Measurements from ENCODE around the gene SHD. TPM values are rescaled to one million over a fixed set of nuclear protein-coding genes. Genes with fewer than 3 reads are reported as not detected.

The SHD gene
- total RNA-seq, 1 experiment from 2014 or later: 4.4 TPM

DNA sequence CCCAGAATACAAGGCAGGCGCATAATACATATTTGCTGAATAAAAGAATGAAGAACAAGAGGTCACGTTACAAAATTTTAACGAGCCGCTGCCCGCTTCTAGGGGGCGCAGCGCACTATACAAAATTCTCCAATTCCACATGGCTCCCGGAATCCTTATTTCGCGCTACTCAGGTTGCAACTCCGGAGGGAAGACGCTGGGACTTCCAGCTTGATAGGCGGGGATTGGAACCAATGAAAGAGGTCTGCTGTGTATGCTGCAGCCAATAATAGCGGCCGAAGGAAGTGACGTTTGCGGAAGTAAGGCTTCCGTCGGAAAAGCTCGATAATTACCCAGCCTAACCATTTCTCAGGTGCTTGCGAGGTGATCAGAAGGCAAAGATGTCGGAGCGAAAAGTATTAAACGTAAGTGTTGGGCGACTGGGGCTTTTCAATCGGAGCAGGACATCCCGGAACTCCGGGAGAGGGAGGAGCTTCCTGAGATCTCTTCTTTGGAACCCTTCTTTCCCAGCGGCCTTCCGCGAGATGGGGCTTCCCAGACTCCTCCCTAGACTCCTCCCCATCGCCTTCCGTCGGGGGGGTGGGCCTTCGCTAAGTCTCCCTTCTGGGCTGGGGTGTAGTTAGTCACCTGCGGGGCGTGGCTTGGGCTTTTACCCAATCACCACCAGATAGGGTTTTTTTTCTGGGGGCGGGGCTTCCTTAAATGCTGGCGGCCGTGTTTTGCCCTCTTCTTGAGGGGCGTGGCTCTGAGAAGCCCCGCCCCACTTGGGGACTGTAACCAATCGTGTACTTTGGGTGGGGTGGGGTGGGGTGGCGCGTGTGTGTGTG is 32.1 kb upstream of the SHD start, which contains the start of gene YJU2:
TSS of gene YJU2 (plus strand) at position 314 of the 827 bp plus-strand sequence. CDS start at position 381, 67 bp downstream.
- Histone ChIP-seq H3T11ph (ENCODE audit: low read length) (peak within 1 kb of the TSS; percentile 26), H3K14ac (ENCODE audit: insufficient read depth, low read length) (peak within 1 kb of the TSS; percentile 93; the same call in 1 of the 2 replicates), H2AFZ (ENCODE audit: low read length) (no peak within 1 kb of the TSS)

More for the DNA sequence above, 32.1 kb upstream of the SHD start, which contains the start of gene YJU2:
- Histone ChIP-seq H3K79me1 (ENCODE audit: insufficient read depth, low read depth, low read length, poor library complexity, severe bottlenecking) (no peaks in the 10 kb centered on the region), H3K27me3 (ENCODE audit: insufficient read depth, low read length) (no peaks in the 10 kb centered on the region), H3K4ac (ENCODE audit: low read depth, low read length) (no peak within 1 kb of the TSS; the same call in 1 of the 2 replicates), H3K23ac (ENCODE audit: insufficient read length, low read depth, low read length) (no peak within 1 kb of the TSS), H2AK5ac (ENCODE audit: insufficient read length, low read length) (no peak within 1 kb of the TSS), H4K8ac (replicated peaks; ENCODE audit: insufficient read length, low read depth, low read length) (no peak within 1 kb of the TSS), H3K4me1 (ENCODE audit: insufficient read depth, low read length) (no peaks in the 10 kb centered on the region; the same call in 1 of the 2 replicates), H3K18ac (ENCODE audit: insufficient read length, low read depth, low read length) (peak within 1 kb of the TSS; percentile 93), H2BK5ac (ENCODE audit: insufficient read length, low read length) (no peak within 1 kb of the TSS), H3K27ac (ENCODE audit: insufficient read length, low read depth, low read length) (peak within 1 kb of the TSS; percentile 41), H4K5ac (ENCODE audit: insufficient read length, low read depth, low read length) (peak within 1 kb of the TSS; percentile 79), H2BK20ac (ENCODE audit: low read depth, low read length, poor library complexity, severe bottlenecking) (no peak within 1 kb of the TSS), H2BK12ac (ENCODE audit: insufficient read length, low read depth, low read length) (no peak within 1 kb of the TSS), H2BK15ac (ENCODE audit: low read depth, low read length) (no peak within 1 kb of the TSS), H2BK120ac (ENCODE audit: low read depth, low read length, poor library complexity, severe bottlenecking) (no peak within 1 kb of the TSS), H3K9ac (ENCODE audit: extremely low read depth, insufficient read length, low read length) (peak within 1 kb of the TSS; percentile 93), H3K23me2 (ENCODE audit: insufficient read length, low read depth, low read length, poor library complexity, severe bottlenecking) (peaks cover 5% of the 10 kb centered on the region), H3K56ac (ENCODE audit: insufficient read length, low read depth, low read length) (no peak within 1 kb of the TSS), H3K4me2 (ENCODE audit: insufficient read depth, insufficient read length, low read length) (peak within 1 kb of the TSS; percentile 68), H3K79me2 (ENCODE audit: insufficient read depth, low read length) (no peaks in the 10 kb centered on the region), H3K9me3 (ENCODE audit: control insufficient read depth, low read depth, low read length) (no peaks in the 10 kb centered on the region), H4K20me1 (ENCODE audit: control insufficient read depth, insufficient read depth, insufficient read length) (no peaks in the 10 kb centered on the region), H4K91ac (ENCODE audit: insufficient read length, low read depth, low read length) (no peak within 1 kb of the TSS)
- H3K9me3 Mint-ChIP-seq: peaks cover 2 to 5% of the 10 kb centered on the region in 2 experiments
- peaks cover 4% of the 10 kb centered on the region in 2 experiments; a peak in 2 of 4 replicates for H3K4me1 Mint-ChIP-seq
- H3K36me3 Mint-ChIP-seq (ENCODE audit: insufficient read depth in 1 of 3, low read depth in 3 of 3): peaks cover 29 to 33% (median 32%) of the 10 kb centered on the region in 3 experiments
- DNase-seq: peak; percentile 99
- H3K27ac Mint-ChIP-seq: peak within 1 kb of the TSS; percentile 99 to 100 (median 100)
- peaks cover 10% of the 10 kb centered on the region for H3K27me3 Mint-ChIP-seq (ENCODE audit: low read depth)
- no CpG with 5 or more reads among the region's 45 CpGs for WGBS (ENCODE audit: extremely low coverage, insufficient read length, low lambda C conversion rate)
- peak within 1 kb of the TSS; percentile 86 to 93 for H3K4me3 Mint-ChIP-seq
- TF ChIP-seq, protein P1, sequence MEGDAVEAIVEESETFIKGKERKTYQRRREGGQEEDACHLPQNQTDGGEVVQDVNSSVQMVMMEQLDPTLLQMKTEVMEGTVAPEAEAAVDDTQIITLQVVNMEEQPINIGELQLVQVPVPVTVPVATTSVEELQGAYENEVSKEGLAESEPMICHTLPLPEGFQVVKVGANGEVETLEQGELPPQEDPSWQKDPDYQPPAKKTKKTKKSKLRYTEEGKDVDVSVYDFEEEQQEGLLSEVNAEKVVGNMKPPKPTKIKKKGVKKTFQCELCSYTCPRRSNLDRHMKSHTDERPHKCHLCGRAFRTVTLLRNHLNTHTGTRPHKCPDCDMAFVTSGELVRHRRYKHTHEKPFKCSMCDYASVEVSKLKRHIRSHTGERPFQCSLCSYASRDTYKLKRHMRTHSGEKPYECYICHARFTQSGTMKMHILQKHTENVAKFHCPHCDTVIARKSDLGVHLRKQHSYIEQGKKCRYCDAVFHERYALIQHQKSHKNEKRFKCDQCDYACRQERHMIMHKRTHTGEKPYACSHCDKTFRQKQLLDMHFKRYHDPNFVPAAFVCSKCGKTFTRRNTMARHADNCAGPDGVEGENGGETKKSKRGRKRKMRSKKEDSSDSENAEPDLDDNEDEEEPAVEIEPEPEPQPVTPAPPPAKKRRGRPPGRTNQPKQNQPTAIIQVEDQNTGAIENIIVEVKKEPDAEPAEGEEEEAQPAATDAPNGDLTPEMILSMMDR (conservative IDR thresholded peaks at IDR 0.05): peak; percentile 74

Data from H9 (cell line).